Panc1 (cell line): ENCODE measurements around the gene BICRAL. TPM values are rescaled to one million over a fixed set of nuclear protein-coding genes. Genes with fewer than 3 reads are reported as not detected.
"Not testable (repeated sequence)": the region's sequence is repeated elsewhere in the genome, so short reads cannot be mapped to it uniquely, and the experiment has no call there.

Source experiments
- ATAC-seq: fragments of 200-7000 bp; cut with Tn5 transposase; 2 replicates; pipeline ENCODE4 v1.9.1; 2020; ENCODE audit warnings: mild to moderate bottlenecking, moderate library complexity
- BruUV-seq: library from RNA; stranded (reverse); fragments of 400-500 nt; replicated peaks from 2 replicates; lab custom pipeline; 2021; lab: Mats Ljungman, UMichigan
- CTCF ChIA-PET: fragments of 300-600 bp; sonication (Branson Sonifier 250); formaldehyde crosslinking; loops from one replicate; lab custom pipeline; 2022; ENCODE audit warnings: antibody characterized with exemption; lab: Charles Lee
- POLR2A ChIA-PET: fragments of 300-600 bp; sonication (Branson Sonifier 250); formaldehyde crosslinking; loops from one replicate; lab custom pipeline; 2022; ENCODE audit warnings: antibody characterized with exemption; lab: Charles Lee
- DNase-seq: peaks from one replicate; pipeline ENCODE4 v3.0.0-alpha.2; 2010; ENCODE audit warnings: low read depth, low spot score
- H3K27ac ChIP-seq: 2 replicates; pipeline ENCODE4 v1.5.1; 2011; ENCODE audit warnings: mild to moderate bottlenecking, low read length, inconsistent platforms
- H3K27me3 ChIP-seq: fragments of 200-500 bp; sonication (Bioruptor generic); 2 replicates; pipeline ENCODE4 v1.6.0; 2014; ENCODE audit warnings: low read length, inconsistent platforms; ENCODE audit not compliant: control insufficient read depth, insufficient read depth
- H3K36me3 ChIP-seq: fragments of 200-500 bp; sonication (Bioruptor generic); 2 replicates; pipeline ENCODE4 v1.5.1; 2014; ENCODE audit warnings: inconsistent platforms, mild to moderate bottlenecking, low read length, moderate library complexity; ENCODE audit not compliant: control insufficient read depth, insufficient read depth
- H3K4me1 ChIP-seq: 2 replicates; pipeline ENCODE4 v1.5.1; 2011; ENCODE audit warnings: inconsistent platforms, mild to moderate bottlenecking, low read length, moderate library complexity; ENCODE audit not compliant: control insufficient read depth, insufficient read depth
- H3K4me3 ChIP-seq, 2 experiments: 2 replicates each; pipeline ENCODE4 v1.5.1; 2011 to 2012; ENCODE audit warnings: low read depth in 2 of 2, low read length in 2 of 2, mild to moderate bottlenecking in 2 of 2, inconsistent platforms in 1 of 2, moderate library complexity in 1 of 2
- H3K9me3 ChIP-seq: fragments of 200-500 bp; sonication (Bioruptor generic); 2 replicates; pipeline ENCODE4 v1.5.1; 2014; ENCODE audit warnings: low read depth, mild to moderate bottlenecking, inconsistent platforms, low read length, moderate library complexity; ENCODE audit not compliant: control insufficient read depth, insufficient read depth
- POLR2AphosphoS5 ChIP-seq: IDR thresholded peaks from 2 replicates; pipeline ENCODE4 v1.6.1; 2012; ENCODE audit warnings: mild to moderate bottlenecking, low read depth, low read length, moderate library complexity
- SIN3A ChIP-seq: IDR thresholded peaks from 2 replicates; pipeline ENCODE4 v1.6.1; 2012; ENCODE audit warnings: low read depth, mild to moderate bottlenecking, low read length, moderate library complexity, borderline replicate concordance; ENCODE audit not compliant: insufficient read depth
- TCF7L2 ChIP-seq: IDR thresholded peaks from 2 replicates; pipeline ENCODE4 v1.6.1; 2011; ENCODE audit warnings: mild to moderate bottlenecking, low read depth, low read length, inconsistent platforms
- in situ Hi-C: cut with HindIII; loops from 2 replicates; pipeline ENCODE4 v1.10.0; 2016; ENCODE audit warnings: low sequenced_read_pairs, low pct_unique_long_range_greater_than_20kb
- intact Hi-C: fragments of 100-400 bp; cut with micrococcal nuclease; formaldehyde crosslinking; loops from one replicate; pipeline ENCODE4 v1.10.0; 2022; ENCODE audit not compliant: unreplicated experiment
- total RNA-seq: library from RNA; stranded (reverse); gene quantifications from one replicate; pipeline ENCODE4 v1.2.1, GENCODE V29; 2021; ENCODE audit not compliant: unreplicated experiment
- TF ChIP-seq, protein P1 (sequence below): fragments of 450-650 bp; IDR thresholded peaks from 2 replicates; pipeline ENCODE4 v1.5.1; 2017; ENCODE audit warnings: mild to moderate bottlenecking
- TF ChIP-seq, protein P2 (sequence below), 2 experiments: IDR thresholded peaks; 2 replicates each; pipeline ENCODE4 v1.6.1; 2011 to 2012; ENCODE audit warnings: low read depth in 2 of 2, control low read depth in 1 of 2, low read length in 1 of 2, mild to moderate bottlenecking in 1 of 2, moderate library complexity in 1 of 2; ENCODE audit not compliant: insufficient read depth in 1 of 2

Gene BICRAL
- total RNA-seq, 1 experiment from 2014 or later: 12.9 TPM

DNA sequence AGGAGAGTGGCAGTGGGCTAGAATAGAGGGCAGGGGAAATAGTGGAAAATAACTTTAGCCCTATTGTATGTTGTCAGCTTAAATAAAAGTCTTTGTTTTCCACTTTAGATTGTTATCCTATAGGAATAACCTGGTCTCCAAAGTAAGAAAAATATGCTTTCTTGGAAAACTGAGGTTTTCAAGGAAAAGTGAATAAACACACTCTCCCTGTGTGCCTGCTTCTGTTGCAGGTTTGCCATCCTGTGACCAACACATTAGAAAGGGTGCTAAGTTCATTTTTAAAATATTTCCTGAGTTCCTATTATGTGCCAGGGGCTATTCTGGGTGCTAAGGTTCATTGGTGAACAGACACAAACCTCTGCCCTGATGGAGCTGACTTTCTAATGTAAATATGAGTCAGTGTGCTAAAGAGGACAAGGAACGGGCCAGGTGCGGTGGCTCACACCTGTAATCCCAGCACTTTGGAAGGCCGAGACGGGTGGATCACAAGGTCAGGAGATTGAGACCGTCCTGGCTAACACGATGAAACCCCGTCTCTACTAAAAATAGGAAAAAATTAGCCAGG lies 23.5 kb downstream of the BICRAL start:
- no peak overlapping the region for H3K27ac ChIP-seq
- ATAC-seq (no peak), DNase-seq (no peak)
- ChIA-PET POLR2A (interaction anchor here (0.8 kb wide), 1 partner anchor 657 kb away, joined by 3 read pairs; no protein-coding TSS in a partner anchor), CTCF (no interaction called here)
- H3K36me3 ChIP-seq: no peaks in the 10 kb centered on the region
- TSS peak; percentile 36 for BruUV-seq
- intact Hi-C loops (no loop called here), in situ Hi-C loops (no loop called here)
- TF ChIP-seq SIN3A (no peak), POLR2AphosphoS5 (no peak), TCF7L2 (no peak)
- TF ChIP-seq, protein P1, sequence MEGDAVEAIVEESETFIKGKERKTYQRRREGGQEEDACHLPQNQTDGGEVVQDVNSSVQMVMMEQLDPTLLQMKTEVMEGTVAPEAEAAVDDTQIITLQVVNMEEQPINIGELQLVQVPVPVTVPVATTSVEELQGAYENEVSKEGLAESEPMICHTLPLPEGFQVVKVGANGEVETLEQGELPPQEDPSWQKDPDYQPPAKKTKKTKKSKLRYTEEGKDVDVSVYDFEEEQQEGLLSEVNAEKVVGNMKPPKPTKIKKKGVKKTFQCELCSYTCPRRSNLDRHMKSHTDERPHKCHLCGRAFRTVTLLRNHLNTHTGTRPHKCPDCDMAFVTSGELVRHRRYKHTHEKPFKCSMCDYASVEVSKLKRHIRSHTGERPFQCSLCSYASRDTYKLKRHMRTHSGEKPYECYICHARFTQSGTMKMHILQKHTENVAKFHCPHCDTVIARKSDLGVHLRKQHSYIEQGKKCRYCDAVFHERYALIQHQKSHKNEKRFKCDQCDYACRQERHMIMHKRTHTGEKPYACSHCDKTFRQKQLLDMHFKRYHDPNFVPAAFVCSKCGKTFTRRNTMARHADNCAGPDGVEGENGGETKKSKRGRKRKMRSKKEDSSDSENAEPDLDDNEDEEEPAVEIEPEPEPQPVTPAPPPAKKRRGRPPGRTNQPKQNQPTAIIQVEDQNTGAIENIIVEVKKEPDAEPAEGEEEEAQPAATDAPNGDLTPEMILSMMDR: no peak
- TF ChIP-seq, protein P2, sequence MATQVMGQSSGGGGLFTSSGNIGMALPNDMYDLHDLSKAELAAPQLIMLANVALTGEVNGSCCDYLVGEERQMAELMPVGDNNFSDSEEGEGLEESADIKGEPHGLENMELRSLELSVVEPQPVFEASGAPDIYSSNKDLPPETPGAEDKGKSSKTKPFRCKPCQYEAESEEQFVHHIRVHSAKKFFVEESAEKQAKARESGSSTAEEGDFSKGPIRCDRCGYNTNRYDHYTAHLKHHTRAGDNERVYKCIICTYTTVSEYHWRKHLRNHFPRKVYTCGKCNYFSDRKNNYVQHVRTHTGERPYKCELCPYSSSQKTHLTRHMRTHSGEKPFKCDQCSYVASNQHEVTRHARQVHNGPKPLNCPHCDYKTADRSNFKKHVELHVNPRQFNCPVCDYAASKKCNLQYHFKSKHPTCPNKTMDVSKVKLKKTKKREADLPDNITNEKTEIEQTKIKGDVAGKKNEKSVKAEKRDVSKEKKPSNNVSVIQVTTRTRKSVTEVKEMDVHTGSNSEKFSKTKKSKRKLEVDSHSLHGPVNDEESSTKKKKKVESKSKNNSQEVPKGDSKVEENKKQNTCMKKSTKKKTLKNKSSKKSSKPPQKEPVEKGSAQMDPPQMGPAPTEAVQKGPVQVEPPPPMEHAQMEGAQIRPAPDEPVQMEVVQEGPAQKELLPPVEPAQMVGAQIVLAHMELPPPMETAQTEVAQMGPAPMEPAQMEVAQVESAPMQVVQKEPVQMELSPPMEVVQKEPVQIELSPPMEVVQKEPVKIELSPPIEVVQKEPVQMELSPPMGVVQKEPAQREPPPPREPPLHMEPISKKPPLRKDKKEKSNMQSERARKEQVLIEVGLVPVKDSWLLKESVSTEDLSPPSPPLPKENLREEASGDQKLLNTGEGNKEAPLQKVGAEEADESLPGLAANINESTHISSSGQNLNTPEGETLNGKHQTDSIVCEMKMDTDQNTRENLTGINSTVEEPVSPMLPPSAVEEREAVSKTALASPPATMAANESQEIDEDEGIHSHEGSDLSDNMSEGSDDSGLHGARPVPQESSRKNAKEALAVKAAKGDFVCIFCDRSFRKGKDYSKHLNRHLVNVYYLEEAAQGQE (IDR thresholded peaks at IDR 0.05; ENCODE audit: insufficient read depth in 1 of 2, low read depth in 2 of 2, low read length in 1 of 2): no peak
- no peak overlapping the region for H3K4me3 ChIP-seq
- H3K4me1 ChIP-seq: no peaks in the 10 kb centered on the region
- H3K9me3 ChIP-seq: no peaks in the 10 kb centered on the region
- no peaks in the 10 kb centered on the region for H3K27me3 ChIP-seq

DNA sequence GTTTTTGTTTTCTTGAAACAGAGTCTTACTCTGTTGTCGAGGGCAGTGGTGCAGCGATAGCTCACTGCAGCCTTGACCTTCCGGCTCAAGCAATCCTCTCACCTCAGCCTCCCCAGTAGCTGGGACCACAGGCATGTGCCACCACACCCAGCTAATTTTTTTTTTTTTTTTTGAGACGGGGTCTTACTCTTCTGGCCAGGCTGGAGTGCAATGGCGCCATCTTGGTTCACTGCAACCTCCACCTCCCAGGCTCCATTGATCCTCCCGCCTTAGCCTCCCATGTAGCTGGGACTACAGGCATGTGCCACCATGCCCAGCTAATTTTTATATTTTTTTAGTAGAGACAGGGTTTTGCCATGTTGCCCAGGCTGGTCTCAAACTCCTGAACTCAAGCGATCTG lies 24.5 kb downstream of the BICRAL start:
- H3K9me3 ChIP-seq, in situ Hi-C loops: not testable (repeated sequence)

More for the DNA sequence above, 24.5 kb downstream of the BICRAL start:
- intact Hi-C loops, CTCF ChIA-PET, BruUV-seq, H3K4me1 ChIP-seq, POLR2A ChIA-PET, H3K27ac ChIP-seq, H3K4me3 ChIP-seq, ATAC-seq, DNase-seq, H3K36me3 ChIP-seq, H3K27me3 ChIP-seq: not testable (repeated sequence)
